ENCODE results near the gene GPBP1. TPM values are rescaled to one million over a fixed set of nuclear protein-coding genes. Genes with fewer than 3 reads are reported as not detected.

The GPBP1 gene
- total RNA-seq, 1 experiment from 2014 or later = 100 TPM

DNA sequence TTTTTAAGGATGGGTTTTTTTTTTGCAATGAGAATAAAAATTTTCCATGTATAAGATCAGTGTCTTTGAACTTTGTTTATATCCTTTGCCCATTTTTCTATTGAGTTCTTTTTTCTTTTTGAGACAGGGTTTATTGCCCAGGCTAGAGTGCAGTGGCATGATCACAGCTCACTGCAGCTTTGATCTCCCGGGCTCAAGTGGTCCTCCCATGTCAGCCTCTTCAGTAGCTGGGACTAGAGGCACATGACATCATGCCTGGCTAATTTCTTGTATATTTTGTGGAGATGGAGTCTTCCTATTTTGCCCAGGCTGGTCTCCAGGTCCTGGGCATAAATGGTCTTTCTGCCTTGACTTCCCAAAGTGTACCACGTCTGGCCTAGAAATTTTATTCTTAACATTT, 21.2 kb downstream of the GPBP1 start:
- Mint-ChIP-seq H3K4me1 (peaks cover 26% of the 10 kb centered on the region), H3K4me3 (no peak overlapping the region), H3K36me3 (peaks cover 22% of the 10 kb centered on the region), H3K27ac (no peak overlapping the region), H3K27me3 (ENCODE audit: low read depth) (no peaks in the 10 kb centered on the region), H3K9me3 (no peaks in the 10 kb centered on the region)
- ChIA-PET POLR2A (no interaction called here), CTCF (no interaction called here)
- no peak for TF ChIP-seq ZNF416 (CRISPR knock-in tag; IDR thresholded peaks at IDR 0.05)
- TF ChIP-seq PRRX2 (CRISPR knock-in tag; IDR thresholded peaks at IDR 0.05) = no peak
- no peak for TF ChIP-seq TP53 (CRISPR knock-in tag; IDR thresholded peaks at IDR 0.05)
- TF ChIP-seq, protein P1, sequence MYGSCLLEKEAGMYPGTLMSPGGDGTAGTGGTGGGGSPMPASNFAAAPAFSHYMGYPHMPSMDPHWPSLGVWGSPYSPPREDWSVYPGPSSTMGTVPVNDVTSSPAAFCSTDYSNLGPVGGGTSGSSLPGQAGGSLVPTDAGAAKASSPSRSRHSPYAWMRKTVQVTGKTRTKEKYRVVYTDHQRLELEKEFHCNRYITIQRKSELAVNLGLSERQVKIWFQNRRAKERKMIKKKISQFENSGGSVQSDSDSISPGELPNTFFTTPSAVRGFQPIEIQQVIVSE (CRISPR knock-in tag; IDR thresholded peaks at IDR 0.05; ENCODE audit: borderline replicate concordance) = no peak
- no peak for TF ChIP-seq CBFB (CRISPR knock-in tag; IDR thresholded peaks at IDR 0.05; ENCODE audit: low read depth)
- no peak for TF ChIP-seq KAT7 (CRISPR knock-in tag; IDR thresholded peaks at IDR 0.05; ENCODE audit: borderline replicate concordance)
- TF ChIP-seq JUN (CRISPR knock-in tag; IDR thresholded peaks at IDR 0.05) = no peak
- TF ChIP-seq, protein P2, sequence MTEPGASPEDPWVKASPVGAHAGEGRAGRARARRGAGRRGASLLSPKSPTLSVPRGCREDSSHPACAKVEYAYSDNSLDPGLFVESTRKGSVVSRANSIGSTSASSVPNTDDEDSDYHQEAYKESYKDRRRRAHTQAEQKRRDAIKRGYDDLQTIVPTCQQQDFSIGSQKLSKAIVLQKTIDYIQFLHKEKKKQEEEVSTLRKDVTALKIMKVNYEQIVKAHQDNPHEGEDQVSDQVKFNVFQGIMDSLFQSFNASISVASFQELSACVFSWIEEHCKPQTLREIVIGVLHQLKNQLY (CRISPR knock-in tag; IDR thresholded peaks at IDR 0.05) = no peak
- TF ChIP-seq, protein P3, sequence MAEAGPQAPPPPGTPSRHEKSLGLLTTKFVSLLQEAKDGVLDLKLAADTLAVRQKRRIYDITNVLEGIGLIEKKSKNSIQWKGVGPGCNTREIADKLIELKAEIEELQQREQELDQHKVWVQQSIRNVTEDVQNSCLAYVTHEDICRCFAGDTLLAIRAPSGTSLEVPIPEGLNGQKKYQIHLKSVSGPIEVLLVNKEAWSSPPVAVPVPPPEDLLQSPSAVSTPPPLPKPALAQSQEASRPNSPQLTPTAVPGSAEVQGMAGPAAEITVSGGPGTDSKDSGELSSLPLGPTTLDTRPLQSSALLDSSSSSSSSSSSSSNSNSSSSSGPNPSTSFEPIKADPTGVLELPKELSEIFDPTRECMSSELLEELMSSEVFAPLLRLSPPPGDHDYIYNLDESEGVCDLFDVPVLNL (CRISPR knock-in tag; IDR thresholded peaks at IDR 0.05; ENCODE audit: borderline replicate concordance, low read depth) = no peak
- no peak for TF ChIP-seq FOXK1 (CRISPR knock-in tag; IDR thresholded peaks at IDR 0.05)
- TF ChIP-seq, protein P4, sequence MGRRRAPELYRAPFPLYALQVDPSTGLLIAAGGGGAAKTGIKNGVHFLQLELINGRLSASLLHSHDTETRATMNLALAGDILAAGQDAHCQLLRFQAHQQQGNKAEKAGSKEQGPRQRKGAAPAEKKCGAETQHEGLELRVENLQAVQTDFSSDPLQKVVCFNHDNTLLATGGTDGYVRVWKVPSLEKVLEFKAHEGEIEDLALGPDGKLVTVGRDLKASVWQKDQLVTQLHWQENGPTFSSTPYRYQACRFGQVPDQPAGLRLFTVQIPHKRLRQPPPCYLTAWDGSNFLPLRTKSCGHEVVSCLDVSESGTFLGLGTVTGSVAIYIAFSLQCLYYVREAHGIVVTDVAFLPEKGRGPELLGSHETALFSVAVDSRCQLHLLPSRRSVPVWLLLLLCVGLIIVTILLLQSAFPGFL (CRISPR knock-in tag; IDR thresholded peaks at IDR 0.05; ENCODE audit: borderline replicate concordance) = no peak
- ATAC-seq (no peak), DNase-seq (ENCODE audit: low spot score) (no peak)

DNA sequence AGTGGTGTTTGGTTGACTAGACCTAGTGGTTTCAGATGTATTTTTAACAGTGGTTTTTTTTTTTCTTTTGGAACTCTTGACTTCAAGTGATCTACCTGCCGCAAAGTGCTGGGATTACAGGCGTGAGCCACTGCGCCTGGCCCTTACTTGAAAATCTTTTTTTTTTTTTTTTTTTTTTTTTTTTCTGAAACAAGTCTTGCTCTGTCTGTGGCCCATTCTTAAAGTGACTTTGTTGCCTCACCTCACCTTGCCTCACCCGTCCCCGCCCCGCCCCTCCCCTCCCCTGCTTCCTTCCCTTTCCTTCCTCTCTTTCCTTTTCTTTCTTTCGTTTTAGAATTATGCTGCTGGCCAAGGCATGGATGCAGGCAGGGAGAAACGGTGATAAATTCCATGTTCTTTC, 26.0 kb downstream of the GPBP1 start:
- Mint-ChIP-seq H3K36me3 (peaks cover 7% of the 10 kb centered on the region; the same call in 1 of the 2 replicates), H3K27ac (peak overlapping the region; percentile 60), H3K4me3 (peak overlapping the region; percentile 25), H3K27me3 (ENCODE audit: low read depth) (no peaks in the 10 kb centered on the region), H3K9me3 (no peaks in the 10 kb centered on the region), H3K4me1 (peaks cover 55% of the 10 kb centered on the region)
- ChIA-PET POLR2A (no interaction called here), CTCF (no interaction called here)
- TF ChIP-seq GABPB1 (CRISPR knock-in tag; IDR thresholded peaks at IDR 0.05) (no peak), OVOL2 (CRISPR knock-in tag; IDR thresholded peaks at IDR 0.05; ENCODE audit: borderline replicate concordance) (no peak), TCF7 (CRISPR knock-in tag; IDR thresholded peaks at IDR 0.05; ENCODE audit: low read depth) (no peak), CBFB (CRISPR knock-in tag; IDR thresholded peaks at IDR 0.05; ENCODE audit: low read depth) (no peak), FOXP1 (CRISPR knock-in tag; IDR thresholded peaks at IDR 0.05; ENCODE audit: borderline replicate concordance) (no peak), EMX1 (CRISPR knock-in tag; IDR thresholded peaks at IDR 0.05) (no peak), ZNF263 (CRISPR knock-in tag; IDR thresholded peaks at IDR 0.05; ENCODE audit: low read depth) (no peak)
- TF ChIP-seq, protein P5, sequence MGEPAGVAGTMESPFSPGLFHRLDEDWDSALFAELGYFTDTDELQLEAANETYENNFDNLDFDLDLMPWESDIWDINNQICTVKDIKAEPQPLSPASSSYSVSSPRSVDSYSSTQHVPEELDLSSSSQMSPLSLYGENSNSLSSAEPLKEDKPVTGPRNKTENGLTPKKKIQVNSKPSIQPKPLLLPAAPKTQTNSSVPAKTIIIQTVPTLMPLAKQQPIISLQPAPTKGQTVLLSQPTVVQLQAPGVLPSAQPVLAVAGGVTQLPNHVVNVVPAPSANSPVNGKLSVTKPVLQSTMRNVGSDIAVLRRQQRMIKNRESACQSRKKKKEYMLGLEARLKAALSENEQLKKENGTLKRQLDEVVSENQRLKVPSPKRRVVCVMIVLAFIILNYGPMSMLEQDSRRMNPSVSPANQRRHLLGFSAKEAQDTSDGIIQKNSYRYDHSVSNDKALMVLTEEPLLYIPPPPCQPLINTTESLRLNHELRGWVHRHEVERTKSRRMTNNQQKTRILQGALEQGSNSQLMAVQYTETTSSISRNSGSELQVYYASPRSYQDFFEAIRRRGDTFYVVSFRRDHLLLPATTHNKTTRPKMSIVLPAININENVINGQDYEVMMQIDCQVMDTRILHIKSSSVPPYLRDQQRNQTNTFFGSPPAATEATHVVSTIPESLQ (CRISPR knock-in tag; IDR thresholded peaks at IDR 0.05) = no peak
- TF ChIP-seq, protein P6, sequence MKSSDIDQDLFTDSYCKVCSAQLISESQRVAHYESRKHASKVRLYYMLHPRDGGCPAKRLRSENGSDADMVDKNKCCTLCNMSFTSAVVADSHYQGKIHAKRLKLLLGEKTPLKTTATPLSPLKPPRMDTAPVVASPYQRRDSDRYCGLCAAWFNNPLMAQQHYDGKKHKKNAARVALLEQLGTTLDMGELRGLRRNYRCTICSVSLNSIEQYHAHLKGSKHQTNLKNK (CRISPR knock-in tag; IDR thresholded peaks at IDR 0.05) = no peak
- TF ChIP-seq, protein P7, sequence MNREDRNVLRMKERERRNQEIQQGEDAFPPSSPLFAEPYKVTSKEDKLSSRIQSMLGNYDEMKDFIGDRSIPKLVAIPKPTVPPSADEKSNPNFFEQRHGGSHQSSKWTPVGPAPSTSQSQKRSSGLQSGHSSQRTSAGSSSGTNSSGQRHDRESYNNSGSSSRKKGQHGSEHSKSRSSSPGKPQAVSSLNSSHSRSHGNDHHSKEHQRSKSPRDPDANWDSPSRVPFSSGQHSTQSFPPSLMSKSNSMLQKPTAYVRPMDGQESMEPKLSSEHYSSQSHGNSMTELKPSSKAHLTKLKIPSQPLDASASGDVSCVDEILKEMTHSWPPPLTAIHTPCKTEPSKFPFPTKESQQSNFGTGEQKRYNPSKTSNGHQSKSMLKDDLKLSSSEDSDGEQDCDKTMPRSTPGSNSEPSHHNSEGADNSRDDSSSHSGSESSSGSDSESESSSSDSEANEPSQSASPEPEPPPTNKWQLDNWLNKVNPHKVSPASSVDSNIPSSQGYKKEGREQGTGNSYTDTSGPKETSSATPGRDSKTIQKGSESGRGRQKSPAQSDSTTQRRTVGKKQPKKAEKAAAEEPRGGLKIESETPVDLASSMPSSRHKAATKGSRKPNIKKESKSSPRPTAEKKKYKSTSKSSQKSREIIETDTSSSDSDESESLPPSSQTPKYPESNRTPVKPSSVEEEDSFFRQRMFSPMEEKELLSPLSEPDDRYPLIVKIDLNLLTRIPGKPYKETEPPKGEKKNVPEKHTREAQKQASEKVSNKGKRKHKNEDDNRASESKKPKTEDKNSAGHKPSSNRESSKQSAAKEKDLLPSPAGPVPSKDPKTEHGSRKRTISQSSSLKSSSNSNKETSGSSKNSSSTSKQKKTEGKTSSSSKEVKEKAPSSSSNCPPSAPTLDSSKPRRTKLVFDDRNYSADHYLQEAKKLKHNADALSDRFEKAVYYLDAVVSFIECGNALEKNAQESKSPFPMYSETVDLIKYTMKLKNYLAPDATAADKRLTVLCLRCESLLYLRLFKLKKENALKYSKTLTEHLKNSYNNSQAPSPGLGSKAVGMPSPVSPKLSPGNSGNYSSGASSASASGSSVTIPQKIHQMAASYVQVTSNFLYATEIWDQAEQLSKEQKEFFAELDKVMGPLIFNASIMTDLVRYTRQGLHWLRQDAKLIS (CRISPR knock-in tag; IDR thresholded peaks at IDR 0.05; ENCODE audit: borderline replicate concordance) = no peak
- TF ChIP-seq, protein P8, sequence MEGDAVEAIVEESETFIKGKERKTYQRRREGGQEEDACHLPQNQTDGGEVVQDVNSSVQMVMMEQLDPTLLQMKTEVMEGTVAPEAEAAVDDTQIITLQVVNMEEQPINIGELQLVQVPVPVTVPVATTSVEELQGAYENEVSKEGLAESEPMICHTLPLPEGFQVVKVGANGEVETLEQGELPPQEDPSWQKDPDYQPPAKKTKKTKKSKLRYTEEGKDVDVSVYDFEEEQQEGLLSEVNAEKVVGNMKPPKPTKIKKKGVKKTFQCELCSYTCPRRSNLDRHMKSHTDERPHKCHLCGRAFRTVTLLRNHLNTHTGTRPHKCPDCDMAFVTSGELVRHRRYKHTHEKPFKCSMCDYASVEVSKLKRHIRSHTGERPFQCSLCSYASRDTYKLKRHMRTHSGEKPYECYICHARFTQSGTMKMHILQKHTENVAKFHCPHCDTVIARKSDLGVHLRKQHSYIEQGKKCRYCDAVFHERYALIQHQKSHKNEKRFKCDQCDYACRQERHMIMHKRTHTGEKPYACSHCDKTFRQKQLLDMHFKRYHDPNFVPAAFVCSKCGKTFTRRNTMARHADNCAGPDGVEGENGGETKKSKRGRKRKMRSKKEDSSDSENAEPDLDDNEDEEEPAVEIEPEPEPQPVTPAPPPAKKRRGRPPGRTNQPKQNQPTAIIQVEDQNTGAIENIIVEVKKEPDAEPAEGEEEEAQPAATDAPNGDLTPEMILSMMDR (IDR thresholded peaks at IDR 0.05) = no peak
- peak; percentile 71 for ATAC-seq
- DNase-seq (ENCODE audit: low spot score) = no peak
